HFFc6 (cell line): ENCODE data around the gene RASA3. TPM values are rescaled to one million over a fixed set of nuclear protein-coding genes. Genes with fewer than 3 reads are reported as not detected.

Source experiments
- DNase-seq: peaks from one replicate; pipeline ENCODE4 v3.0.0-alpha.2; 2018
- H3K27ac Mint-ChIP-seq: 2 replicates; pipeline ENCODE4 v1.8.0; 2020; ENCODE audit warnings: mild to moderate bottlenecking, mixed read lengths
- H3K27me3 Mint-ChIP-seq: 2 replicates; pipeline ENCODE4 v1.8.0; 2021; ENCODE audit warnings: mild to moderate bottlenecking, moderate library complexity, mixed read lengths; ENCODE audit not compliant: insufficient read depth
- H3K36me3 Mint-ChIP-seq: 2 replicates; pipeline ENCODE4 v1.8.0; 2021; ENCODE audit warnings: low read depth, mixed read lengths
- H3K4me1 Mint-ChIP-seq: 2 replicates; pipeline ENCODE4 v1.8.0; 2020; ENCODE audit warnings: low read depth, mixed read lengths
- H3K4me3 Mint-ChIP-seq: 2 replicates; pipeline ENCODE4 v1.8.0; 2020; ENCODE audit warnings: mild to moderate bottlenecking, moderate library complexity, mixed read lengths
- H3K9me3 Mint-ChIP-seq: 2 replicates; pipeline ENCODE4 v1.8.0; 2020; ENCODE audit warnings: mild to moderate bottlenecking, mixed read lengths
- total RNA-seq, 6 experiments: library from RNA; stranded (reverse); fragmentation: NEBNext Ultra II Directional; extraction: Animal tissue kit (Norgen Biotek cat#: 25700); gene quantifications; 2 replicates in 1 of 6; 3 replicates in 5 of 6; pipeline ENCODE4 v1.2.3, GENCODE V29; 2021
- TF ChIP-seq, protein P1 (sequence below): fragments of 200-600 bp; sonication (generic); IDR thresholded peaks from 2 replicates; pipeline ENCODE4 v1.5.0; 2021; ENCODE audit warnings: antibody characterized with exemption, mild to moderate bottlenecking

Gene RASA3
- total RNA-seq, 6 experiments from 2014 or later = 31.6 to 37.6 (median 33.1) TPM

DNA sequence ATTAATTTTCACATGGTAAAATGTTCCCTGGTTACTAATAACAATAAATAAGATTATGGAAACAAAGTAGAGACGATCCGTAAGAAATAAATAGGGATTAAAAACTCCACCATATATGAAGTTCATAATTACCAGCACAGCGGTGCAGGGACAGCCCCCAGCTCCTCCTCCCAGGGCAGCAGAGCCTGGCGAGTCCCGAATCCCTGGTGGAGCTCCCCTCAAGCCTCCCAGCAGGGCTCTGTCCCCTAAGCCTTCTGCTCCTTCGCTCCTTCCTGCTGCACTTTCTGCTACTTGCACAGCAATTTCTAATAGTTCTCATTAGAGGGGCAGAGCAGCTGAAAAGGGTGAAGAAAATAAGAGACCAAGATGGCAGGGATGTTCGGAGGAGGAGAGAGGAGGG, 43.6 kb downstream of the RASA3 start:
- Mint-ChIP-seq H3K27me3 (peaks cover 4% of the 10 kb centered on the region), H3K4me1 (peaks cover 7% of the 10 kb centered on the region; the same call in 1 of the 2 replicates), H3K9me3 (peaks cover 15% of the 10 kb centered on the region), H3K4me3 (no peak overlapping the region), H3K27ac (no peak overlapping the region), H3K36me3 (peaks cover 43% of the 10 kb centered on the region)
- no peak for DNase-seq
- TF ChIP-seq, protein P1, sequence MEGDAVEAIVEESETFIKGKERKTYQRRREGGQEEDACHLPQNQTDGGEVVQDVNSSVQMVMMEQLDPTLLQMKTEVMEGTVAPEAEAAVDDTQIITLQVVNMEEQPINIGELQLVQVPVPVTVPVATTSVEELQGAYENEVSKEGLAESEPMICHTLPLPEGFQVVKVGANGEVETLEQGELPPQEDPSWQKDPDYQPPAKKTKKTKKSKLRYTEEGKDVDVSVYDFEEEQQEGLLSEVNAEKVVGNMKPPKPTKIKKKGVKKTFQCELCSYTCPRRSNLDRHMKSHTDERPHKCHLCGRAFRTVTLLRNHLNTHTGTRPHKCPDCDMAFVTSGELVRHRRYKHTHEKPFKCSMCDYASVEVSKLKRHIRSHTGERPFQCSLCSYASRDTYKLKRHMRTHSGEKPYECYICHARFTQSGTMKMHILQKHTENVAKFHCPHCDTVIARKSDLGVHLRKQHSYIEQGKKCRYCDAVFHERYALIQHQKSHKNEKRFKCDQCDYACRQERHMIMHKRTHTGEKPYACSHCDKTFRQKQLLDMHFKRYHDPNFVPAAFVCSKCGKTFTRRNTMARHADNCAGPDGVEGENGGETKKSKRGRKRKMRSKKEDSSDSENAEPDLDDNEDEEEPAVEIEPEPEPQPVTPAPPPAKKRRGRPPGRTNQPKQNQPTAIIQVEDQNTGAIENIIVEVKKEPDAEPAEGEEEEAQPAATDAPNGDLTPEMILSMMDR = no peak

DNA sequence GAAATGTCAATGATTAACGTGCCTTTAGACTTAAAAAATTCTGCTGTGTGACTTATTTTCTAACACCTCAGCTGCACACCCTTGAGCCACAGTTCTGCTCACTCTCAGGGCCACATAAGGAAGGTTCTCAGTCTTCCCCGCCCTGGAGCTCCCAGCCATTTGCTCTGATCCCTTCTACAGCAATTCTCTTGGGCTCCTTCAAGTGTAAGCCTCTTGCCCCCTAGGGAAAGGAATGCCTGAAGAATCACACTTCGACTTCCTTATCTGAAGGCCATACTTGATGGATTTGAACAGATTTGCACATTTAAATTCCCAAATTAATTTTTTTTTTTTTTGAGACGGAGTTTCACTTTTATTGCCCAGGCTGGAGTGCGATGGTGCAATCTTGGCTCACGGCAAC, 44.2 kb downstream of the RASA3 start:
- DNase-seq = no peak
- Mint-ChIP-seq H3K4me3 (no peak overlapping the region), H3K36me3 (peaks cover 37% of the 10 kb centered on the region), H3K27ac (0 out of 2 replicates have a peak overlapping the region, but pooled peaks have one; percentile 13), H3K4me1 (0 out of 2 replicates have a peak, but pooled peaks cover under 1% of the 10 kb centered on the region), H3K27me3 (peaks cover 4% of the 10 kb centered on the region), H3K9me3 (peaks cover 15% of the 10 kb centered on the region)
- TF ChIP-seq, protein P1 = peak; percentile 17; the same call in 1 of the 2 replicates

DNA sequence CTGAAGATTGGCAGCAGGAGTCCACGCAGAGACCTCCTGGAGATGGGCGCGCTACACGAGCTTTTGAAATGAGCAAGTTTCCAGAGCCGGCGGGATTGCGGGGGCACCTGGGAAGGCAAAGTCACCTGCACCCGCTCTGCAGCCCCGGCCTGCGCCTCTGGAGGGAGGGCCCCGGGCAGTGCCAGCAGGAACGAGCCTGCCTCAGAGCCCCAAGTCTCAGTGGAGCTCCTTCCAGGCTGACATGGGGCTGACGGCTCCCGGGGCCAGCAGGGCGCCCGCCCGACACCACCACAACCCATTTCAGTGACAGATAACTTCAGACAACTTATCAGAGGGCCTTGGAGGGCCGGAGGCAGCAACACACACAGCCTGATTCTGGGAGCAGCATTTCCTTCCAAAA, 45.0 kb downstream of the RASA3 start:
- Mint-ChIP-seq H3K4me1 (no peaks in the 10 kb centered on the region), H3K27me3 (peaks cover 4% of the 10 kb centered on the region), H3K36me3 (peaks cover 29% of the 10 kb centered on the region), H3K4me3 (no peak overlapping the region), H3K27ac (no peak overlapping the region), H3K9me3 (peaks cover 23% of the 10 kb centered on the region)
- no peak for DNase-seq
- TF ChIP-seq, protein P1 = no peak

DNA sequence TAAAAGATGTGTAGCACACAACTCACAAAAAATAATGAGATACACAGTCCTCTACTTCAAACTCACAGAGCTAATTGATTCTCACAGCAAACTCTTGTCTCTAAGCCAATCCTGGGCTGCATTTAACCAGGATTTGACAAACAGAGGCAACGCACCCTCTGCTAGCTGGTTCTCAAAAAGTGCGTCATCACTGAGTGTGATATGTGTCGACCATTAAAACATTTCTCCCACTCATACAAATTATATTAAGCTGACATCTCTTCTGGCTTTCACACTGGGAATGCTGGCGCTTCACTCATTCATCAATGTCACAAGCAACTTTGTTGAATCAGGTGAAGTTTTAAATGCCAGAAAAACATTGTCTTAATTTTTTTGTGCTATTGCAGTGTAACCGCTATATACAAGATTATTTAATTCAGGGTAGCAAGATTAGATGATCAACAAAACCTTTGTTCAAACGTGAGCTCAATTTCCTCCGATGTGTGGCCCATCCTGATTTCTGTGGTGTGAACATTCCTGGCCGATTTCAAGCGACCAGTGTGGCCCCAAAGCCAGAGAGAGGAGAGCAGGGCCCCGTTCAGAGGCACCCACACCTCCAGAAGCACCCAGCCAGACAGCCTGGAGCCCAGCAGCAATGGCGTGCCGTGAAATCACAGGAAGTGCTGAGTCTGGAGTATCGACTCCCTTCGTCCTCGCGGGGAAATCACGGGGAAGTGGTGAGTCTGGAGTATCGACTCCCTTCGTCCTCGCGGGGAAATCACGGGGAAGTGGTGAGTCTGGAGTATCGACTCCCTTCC, 49.4 kb downstream of the RASA3 start:
- DNase-seq = no peak
- Mint-ChIP-seq H3K27ac (no peak overlapping the region), H3K4me1 (peaks cover 13% of the 10 kb centered on the region), H3K4me3 (no peak overlapping the region), H3K9me3 (peaks cover 13% of the 10 kb centered on the region), H3K36me3 (peaks cover 4% of the 10 kb centered on the region; the same call in 1 of the 2 replicates), H3K27me3 (no peaks in the 10 kb centered on the region)
- TF ChIP-seq, protein P1 = no peak

- H3K27ac Mint-ChIP-seq = peak overlapping the region; percentile 11; the same call in 1 of the 2 replicates
Measured at GRCh38 chr13:114081761-114082681, 50.4 kb downstream of the RASA3 start.

More at GRCh38 chr13:114081761-114082681, 50.4 kb downstream of the RASA3 start:
- no peak for DNase-seq
- Mint-ChIP-seq H3K36me3 (peaks cover 4% of the 10 kb centered on the region), H3K4me1 (peaks cover 19% of the 10 kb centered on the region), H3K27me3 (peaks cover 1% of the 10 kb centered on the region; the same call in 1 of the 2 replicates), H3K4me3 (no peak overlapping the region), H3K9me3 (peaks cover 9% of the 10 kb centered on the region; the same call in 1 of the 2 replicates)
- TF ChIP-seq, protein P1 = no peak
